Measurements from ENCODE around the gene PTPN5.

DNA sequence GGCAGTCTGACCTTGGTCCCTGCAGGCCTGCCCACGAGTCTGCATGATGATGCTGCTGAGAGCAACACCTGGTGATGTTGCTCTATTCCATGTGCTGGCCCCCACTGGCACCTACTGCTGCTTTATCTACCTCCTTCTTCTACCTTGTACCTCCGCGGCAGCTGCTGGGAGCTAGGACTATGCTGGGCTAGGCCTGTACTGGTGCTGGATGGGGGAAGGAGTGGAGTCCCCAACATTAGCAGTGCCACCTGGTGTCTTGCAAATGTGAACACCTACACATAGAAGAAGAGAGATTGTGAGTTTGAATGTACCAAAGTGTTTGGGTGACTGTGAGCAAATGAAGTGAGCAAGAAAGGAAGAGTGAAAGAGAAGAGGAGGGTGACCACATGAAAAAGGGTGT is 30.5 kb downstream of the PTPN5 start:
- TF ChIP-seq, protein P1, sequence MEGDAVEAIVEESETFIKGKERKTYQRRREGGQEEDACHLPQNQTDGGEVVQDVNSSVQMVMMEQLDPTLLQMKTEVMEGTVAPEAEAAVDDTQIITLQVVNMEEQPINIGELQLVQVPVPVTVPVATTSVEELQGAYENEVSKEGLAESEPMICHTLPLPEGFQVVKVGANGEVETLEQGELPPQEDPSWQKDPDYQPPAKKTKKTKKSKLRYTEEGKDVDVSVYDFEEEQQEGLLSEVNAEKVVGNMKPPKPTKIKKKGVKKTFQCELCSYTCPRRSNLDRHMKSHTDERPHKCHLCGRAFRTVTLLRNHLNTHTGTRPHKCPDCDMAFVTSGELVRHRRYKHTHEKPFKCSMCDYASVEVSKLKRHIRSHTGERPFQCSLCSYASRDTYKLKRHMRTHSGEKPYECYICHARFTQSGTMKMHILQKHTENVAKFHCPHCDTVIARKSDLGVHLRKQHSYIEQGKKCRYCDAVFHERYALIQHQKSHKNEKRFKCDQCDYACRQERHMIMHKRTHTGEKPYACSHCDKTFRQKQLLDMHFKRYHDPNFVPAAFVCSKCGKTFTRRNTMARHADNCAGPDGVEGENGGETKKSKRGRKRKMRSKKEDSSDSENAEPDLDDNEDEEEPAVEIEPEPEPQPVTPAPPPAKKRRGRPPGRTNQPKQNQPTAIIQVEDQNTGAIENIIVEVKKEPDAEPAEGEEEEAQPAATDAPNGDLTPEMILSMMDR (IDR thresholded peaks at IDR 0.05; ENCODE audit: low read depth, low read length, missing input control): no peak
- TF ChIP-seq, protein P2, sequence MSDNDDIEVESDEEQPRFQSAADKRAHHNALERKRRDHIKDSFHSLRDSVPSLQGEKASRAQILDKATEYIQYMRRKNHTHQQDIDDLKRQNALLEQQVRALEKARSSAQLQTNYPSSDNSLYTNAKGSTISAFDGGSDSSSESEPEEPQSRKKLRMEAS (IDR thresholded peaks at IDR 0.05): no peak
- no peak for TF ChIP-seq RAD21 (IDR thresholded peaks at IDR 0.05)
- TF ChIP-seq, protein P3, sequence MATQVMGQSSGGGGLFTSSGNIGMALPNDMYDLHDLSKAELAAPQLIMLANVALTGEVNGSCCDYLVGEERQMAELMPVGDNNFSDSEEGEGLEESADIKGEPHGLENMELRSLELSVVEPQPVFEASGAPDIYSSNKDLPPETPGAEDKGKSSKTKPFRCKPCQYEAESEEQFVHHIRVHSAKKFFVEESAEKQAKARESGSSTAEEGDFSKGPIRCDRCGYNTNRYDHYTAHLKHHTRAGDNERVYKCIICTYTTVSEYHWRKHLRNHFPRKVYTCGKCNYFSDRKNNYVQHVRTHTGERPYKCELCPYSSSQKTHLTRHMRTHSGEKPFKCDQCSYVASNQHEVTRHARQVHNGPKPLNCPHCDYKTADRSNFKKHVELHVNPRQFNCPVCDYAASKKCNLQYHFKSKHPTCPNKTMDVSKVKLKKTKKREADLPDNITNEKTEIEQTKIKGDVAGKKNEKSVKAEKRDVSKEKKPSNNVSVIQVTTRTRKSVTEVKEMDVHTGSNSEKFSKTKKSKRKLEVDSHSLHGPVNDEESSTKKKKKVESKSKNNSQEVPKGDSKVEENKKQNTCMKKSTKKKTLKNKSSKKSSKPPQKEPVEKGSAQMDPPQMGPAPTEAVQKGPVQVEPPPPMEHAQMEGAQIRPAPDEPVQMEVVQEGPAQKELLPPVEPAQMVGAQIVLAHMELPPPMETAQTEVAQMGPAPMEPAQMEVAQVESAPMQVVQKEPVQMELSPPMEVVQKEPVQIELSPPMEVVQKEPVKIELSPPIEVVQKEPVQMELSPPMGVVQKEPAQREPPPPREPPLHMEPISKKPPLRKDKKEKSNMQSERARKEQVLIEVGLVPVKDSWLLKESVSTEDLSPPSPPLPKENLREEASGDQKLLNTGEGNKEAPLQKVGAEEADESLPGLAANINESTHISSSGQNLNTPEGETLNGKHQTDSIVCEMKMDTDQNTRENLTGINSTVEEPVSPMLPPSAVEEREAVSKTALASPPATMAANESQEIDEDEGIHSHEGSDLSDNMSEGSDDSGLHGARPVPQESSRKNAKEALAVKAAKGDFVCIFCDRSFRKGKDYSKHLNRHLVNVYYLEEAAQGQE (IDR thresholded peaks at IDR 0.05): no peak
- TF ChIP-seq JUND (IDR thresholded peaks at IDR 0.05): no peak
- TF ChIP-seq TAF1 (conservative IDR thresholded peaks at IDR 0.05): no peak
- TF ChIP-seq, protein P4, sequence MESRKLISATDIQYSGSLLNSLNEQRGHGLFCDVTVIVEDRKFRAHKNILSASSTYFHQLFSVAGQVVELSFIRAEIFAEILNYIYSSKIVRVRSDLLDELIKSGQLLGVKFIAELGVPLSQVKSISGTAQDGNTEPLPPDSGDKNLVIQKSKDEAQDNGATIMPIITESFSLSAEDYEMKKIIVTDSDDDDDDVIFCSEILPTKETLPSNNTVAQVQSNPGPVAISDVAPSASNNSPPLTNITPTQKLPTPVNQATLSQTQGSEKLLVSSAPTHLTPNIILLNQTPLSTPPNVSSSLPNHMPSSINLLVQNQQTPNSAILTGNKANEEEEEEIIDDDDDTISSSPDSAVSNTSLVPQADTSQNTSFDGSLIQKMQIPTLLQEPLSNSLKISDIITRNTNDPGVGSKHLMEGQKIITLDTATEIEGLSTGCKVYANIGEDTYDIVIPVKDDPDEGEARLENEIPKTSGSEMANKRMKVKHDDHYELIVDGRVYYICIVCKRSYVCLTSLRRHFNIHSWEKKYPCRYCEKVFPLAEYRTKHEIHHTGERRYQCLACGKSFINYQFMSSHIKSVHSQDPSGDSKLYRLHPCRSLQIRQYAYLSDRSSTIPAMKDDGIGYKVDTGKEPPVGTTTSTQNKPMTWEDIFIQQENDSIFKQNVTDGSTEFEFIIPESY (IDR thresholded peaks at IDR 0.05): no peak
- TF ChIP-seq, protein P5, sequence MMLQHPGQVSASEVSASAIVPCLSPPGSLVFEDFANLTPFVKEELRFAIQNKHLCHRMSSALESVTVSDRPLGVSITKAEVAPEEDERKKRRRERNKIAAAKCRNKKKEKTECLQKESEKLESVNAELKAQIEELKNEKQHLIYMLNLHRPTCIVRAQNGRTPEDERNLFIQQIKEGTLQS (IDR thresholded peaks at IDR 0.05): no peak
- no peak for TF ChIP-seq YY1 (IDR thresholded peaks at IDR 0.05)
- no peak for TF ChIP-seq FOXA1 (IDR thresholded peaks at IDR 0.05)
- no peak for TF ChIP-seq HNF4A (conservative IDR thresholded peaks at IDR 0.05)
